Effector CD8-positive, alpha-beta T cell (primary cell): Measurements from ENCODE around the gene EGFR.

ENCODE experiments used
- DNase-seq: peaks from one replicate; lab custom pipeline; 2025; lab: John Stamatoyannopoulos, UW

The EGFR gene

GRCh38 chr7:55212176-55212575 is 193.4 kb downstream of the EGFR start:
- no peak for DNase-seq

DNA sequence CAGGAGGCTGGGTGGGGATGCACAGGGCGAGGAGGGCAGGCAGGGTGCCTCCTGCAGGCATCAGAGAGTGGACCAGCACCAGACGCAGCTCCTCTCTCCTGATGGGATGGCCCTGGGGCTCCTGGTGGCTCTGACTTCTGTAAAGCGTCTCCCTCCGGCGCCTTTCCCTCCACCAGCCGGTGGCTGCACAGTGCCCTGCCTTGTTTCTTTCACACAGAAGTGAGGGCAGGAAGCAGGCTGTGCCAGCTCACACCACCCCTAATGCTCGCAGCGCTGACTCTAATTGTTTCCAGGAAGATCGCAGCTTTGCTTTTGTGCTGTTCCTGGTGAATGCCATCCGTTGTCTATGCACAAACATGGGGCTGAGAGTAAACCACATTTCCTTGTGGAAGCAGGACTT is 194.0 kb downstream of the EGFR start:
- no peak for DNase-seq

DNA sequence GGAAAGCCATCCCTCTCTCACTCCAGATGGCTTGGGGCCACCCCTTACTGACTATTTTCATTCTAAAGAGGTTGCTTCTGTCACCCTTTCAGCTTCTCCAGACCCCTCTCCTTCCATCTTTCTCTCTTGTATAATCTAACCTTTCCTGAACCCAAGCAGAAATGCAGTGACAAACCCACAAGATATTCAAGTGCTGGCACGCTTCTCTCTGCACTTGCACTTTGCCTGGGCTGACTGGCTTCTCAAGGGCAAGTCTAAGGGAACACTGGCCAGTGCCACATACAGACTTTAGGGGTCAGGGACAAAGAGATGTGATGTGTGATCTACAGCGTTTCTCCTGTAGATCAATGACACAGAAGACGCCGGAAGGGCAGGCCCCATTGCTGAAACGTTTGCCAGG is 195.9 kb downstream of the EGFR start:
- no peak for DNase-seq

DNA sequence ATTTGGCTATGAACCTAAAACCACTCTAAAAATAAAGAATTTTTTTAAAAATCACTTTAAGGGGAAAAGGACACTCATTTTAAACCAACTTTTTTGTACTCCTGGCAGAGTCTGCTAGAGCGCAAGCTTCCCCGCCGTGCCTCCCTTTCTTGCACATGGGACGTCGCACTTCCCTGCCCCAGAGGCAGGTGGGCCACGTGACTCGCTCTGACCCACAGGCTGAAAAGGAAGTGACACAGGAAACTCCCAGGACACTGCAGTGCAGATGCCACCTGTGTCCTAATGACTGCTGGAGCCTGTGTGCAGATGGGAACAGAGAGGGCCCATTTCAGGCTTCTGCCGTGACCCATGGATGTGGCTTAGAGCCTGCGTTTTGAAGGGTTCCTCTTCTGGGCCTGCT is 204.2 kb downstream of the EGFR start:
- DNase-seq, result no peak

GRCh38 chr7:55224111-55224510 is 205.3 kb downstream of the EGFR start:
- DNase-seq, result no peak

GRCh38 chr7:55224810-55225209 is 206.0 kb downstream of the EGFR start:
- DNase-seq, result no peak

- DNase-seq, result no peak
These were observed 211.2 kb downstream of the EGFR start for GRCh38 chr7:55230014-55230413.

- DNase-seq, result no peak
These were observed 213.0 kb downstream of the EGFR start for GRCh38 chr7:55231736-55232280.

DNA sequence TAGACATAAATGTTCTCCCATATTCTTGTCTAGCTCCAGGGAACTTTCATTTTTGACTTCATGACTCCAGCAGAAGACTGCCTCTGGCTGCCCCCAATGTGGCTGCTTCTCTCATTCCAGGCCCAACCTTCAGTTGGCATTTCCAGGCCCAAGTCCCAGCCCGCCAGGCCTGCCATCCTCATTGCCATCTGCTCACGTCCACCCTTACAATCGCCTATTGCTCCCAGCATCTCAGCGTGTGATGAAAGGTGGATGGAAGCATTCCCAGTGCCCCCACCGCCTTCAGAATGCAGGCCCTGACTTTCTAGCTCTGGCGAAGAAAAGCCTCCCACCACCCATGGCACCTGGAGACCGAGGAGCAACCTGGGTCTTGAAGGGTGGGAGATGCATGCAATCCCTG is 214.2 kb downstream of the EGFR start:
- DNase-seq, result no peak

DNA sequence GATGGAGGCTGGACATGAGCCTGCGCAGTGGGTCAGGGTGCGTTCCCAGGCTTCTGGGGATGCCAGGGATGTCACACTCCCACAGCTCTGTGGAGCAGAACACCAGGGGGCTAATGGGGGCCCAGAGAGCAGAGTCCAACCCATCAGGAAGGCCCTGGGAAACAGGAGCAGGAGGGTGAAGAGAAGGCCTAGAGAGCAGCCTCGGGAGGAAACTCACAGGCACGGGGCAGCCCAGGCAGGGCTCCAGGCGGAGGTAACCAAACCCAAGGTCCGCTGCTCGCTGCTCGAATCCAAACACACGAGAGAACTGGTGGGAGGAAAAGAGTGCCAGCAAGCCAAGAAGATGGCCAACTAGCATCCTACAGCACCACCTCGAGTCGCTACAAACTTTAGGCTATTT is 215.6 kb downstream of the EGFR start:
- no peak for DNase-seq

DNA sequence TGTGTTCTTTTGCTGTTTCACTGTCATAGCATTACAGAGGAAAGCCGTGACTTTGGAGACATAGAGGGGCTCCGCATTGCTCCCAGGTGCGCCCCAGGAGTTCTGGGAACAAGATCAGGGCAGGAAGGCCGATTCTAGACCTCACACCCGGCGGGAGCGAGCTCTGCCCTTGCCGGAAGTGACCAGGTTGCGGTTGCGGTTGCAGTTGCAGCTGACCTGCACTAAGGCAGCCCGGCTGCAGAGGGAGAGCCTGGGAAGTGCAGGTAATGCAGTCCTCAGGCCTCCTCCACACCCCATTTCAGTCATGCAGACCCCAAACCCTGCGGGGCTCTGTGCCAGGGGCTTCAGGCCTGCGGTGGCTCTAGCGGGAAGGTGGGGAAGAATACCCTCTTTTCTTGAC is 216.3 kb downstream of the EGFR start:
- no peak for DNase-seq

GRCh38 chr7:55235801-55236200 is 217.0 kb downstream of the EGFR start:
- DNase-seq, result no peak

DNA sequence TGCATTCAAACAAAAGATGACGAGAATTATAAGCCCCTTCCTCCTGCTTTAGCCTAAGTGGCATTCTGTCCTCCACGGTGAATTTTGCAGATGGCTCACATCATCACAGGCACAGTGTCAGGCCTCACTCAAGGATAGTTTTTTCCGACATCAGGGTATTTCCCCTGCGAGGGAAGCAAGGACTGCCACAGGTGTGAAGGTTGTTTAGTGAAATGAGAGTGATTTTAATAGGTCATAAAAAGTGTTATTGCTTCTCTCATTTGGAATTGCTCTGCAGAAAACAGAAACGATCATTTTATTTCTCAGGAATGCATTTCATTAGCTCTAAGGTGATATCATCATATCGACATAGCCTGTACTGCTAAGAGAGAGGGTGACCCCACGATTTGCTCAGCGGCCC is 217.7 kb downstream of the EGFR start:
- DNase-seq, result no peak

GRCh38 chr7:55237156-55237893 is 218.5 kb downstream of the EGFR start:
- DNase-seq, result no peak

- no peak for DNase-seq
These were observed 220.6 kb downstream of the EGFR start for GRCh38 chr7:55239406-55239805.

- no peak for DNase-seq
These were observed 221.8 kb downstream of the EGFR start for GRCh38 chr7:55240418-55241142.

GRCh38 chr7:55241958-55242357 is 223.1 kb downstream of the EGFR start:
- no peak for DNase-seq

DNA sequence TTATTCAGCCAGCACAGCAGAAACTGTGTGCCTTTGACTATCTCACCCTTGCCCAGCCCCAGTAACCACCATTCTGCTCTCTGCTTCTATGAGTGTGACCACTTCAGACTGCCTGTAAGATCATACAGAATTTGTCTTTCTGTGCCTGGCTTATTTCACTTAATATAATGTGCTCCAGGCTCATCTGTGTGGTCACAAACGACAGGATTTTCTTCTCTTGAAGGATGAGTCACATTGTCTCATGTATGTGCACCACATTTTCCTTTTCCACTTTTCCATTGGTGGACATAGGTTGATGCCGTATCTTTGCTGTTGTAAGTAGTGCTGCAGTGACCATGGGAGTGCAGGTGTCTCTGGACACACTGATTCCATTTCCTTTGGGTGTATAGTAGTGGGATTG is 223.8 kb downstream of the EGFR start:
- no peak for DNase-seq

- no peak for DNase-seq
These were observed 225.4 kb downstream of the EGFR start for GRCh38 chr7:55244006-55244745.

- DNase-seq, result no peak
These were observed 226.5 kb downstream of the EGFR start for GRCh38 chr7:55245271-55245723.

DNA sequence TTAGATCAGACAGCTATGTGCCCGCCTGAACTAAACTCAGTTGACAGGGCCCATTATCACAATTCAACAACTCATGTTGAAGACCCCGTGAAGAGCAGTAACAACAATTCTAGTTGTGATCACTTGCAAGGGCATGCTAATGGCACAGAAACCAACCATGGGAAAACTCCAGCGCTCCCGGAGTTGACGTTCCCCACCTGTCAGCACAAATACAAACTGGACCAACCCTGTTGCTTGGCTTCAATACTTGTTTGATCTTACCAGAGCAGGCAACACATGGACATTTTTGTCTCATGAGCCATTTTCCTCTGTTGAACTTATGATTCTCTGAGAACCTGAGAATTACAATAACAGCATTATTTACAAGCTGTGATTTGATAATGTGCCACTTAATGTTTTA is 227.4 kb downstream of the EGFR start:
- DNase-seq, result no peak

DNA sequence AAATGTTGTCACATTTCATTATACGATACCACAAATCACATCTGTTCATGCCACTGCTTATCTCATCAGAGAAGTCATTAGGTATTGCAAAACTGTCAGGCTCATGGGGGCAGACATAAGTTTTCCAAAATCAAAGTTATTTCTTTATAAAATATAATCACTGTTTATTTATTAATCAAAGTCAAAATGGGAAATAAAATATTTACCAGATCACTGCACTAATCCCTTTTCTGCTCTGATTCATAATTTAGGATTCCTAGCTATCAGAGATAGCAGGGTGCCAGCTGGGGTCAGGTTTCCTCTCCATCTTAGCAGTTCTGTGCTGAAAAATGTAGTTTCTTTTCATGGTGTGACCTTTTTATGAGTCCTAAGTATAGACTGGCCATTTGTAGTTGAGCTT is 228.6 kb downstream of the EGFR start:
- DNase-seq, result no peak

- DNase-seq, result no peak
These were observed 229.7 kb downstream of the EGFR start for GRCh38 chr7:55248526-55248925.
